GM18507 (cell line): ENCODE measurements around the gene TP53I11.

Experiments used
- DNase-seq: peaks from one replicate; pipeline ENCODE4 v3.0.0; 2011; ENCODE audit warnings: low read depth; ENCODE audit not compliant: insufficient read length; ENCODE audit errors: extremely low spot score
- FAIRE-seq: peaks from 2 replicates; lab custom pipeline; 2011; peaks lifted over from hg19 to GRCh38; lab: Jason Lieb, UNC

Gene TP53I11

GRCh38 chr11:44901120-44901633, 49.5 kb downstream of the TP53I11 start:
- no peak for DNase-seq
- FAIRE-seq = no peak

GRCh38 chr11:44899959-44900358, 50.7 kb downstream of the TP53I11 start:
- FAIRE-seq = no peak
- no peak for DNase-seq

GRCh38 chr11:44893846-44894617, 56.7 kb downstream of the TP53I11 start:
- DNase-seq = peak; percentile 43
- no peak for FAIRE-seq

- FAIRE-seq (no peak), DNase-seq (no peak)
These were observed 57.3 kb downstream of the TP53I11 start for GRCh38 chr11:44893308-44893822.

GRCh38 chr11:44892843-44893242, 57.8 kb downstream of the TP53I11 start:
- FAIRE-seq (no peak), DNase-seq (no peak)

GRCh38 chr11:44889266-44889665, 61.4 kb downstream of the TP53I11 start:
- DNase-seq = no peak
- FAIRE-seq = no peak

GRCh38 chr11:44887636-44888035, 63.0 kb downstream of the TP53I11 start:
- no peak for FAIRE-seq
- no peak for DNase-seq

- DNase-seq (no peak), FAIRE-seq (no peak)
These were observed 63.9 kb downstream of the TP53I11 start for GRCh38 chr11:44886790-44887140.

GRCh38 chr11:44885919-44886789, 64.5 kb downstream of the TP53I11 start:
- DNase-seq = no peak
- no peak for FAIRE-seq

GRCh38 chr11:44885065-44885810, 65.4 kb downstream of the TP53I11 start:
- no peak for DNase-seq

GRCh38 chr11:44884056-44884455, 66.6 kb downstream of the TP53I11 start:
- DNase-seq = no peak
- no peak for FAIRE-seq

More at GRCh38 chr11:44885065-44885810, 65.4 kb downstream of the TP53I11 start:
- no peak for FAIRE-seq

- FAIRE-seq = no peak
These were observed 67.4 kb downstream of the TP53I11 start for GRCh38 chr11:44883277-44883676.

More at GRCh38 chr11:44883277-44883676, 67.4 kb downstream of the TP53I11 start:
- no peak for DNase-seq
